IMR-90 (cell line): ENCODE results near the gene RARB. TPM values are rescaled to one million over a fixed set of nuclear protein-coding genes. Genes with fewer than 3 reads are reported as not detected.

Experiments used
- ATAC-seq: fragments of 200-7000 bp; cut with Tn5 transposase; 2 replicates; pipeline ENCODE4 v1.9.1; 2020; ENCODE audit warnings: low read depth, mild to moderate bottlenecking, moderate library complexity
- BruUV-seq: library from RNA; stranded (reverse); fragments of 400-500 nt; replicated peaks from 2 replicates; lab custom pipeline; 2021; lab: Mats Ljungman, UMichigan
- CTCF ChIA-PET: fragments of 300-600 bp; formaldehyde crosslinking; extraction: SDS; loops from one replicate; lab custom pipeline; 2021; ENCODE audit warnings: antibody characterized with exemption; lab: Yijun Ruan, JAX
- POLR2A ChIA-PET: fragments of 300-600 bp; sonication (Branson Sonifier 250); formaldehyde crosslinking; loops from one replicate; lab custom pipeline; 2022; ENCODE audit warnings: antibody characterized with exemption; ENCODE audit not compliant: unreplicated experiment; lab: Charles Lee
- DNase-seq: peaks from one replicate; pipeline ENCODE4 v3.0.0; 2013
- H2AFZ ChIP-seq: replicated peaks from 2 replicates; pipeline ENCODE3; 2013; ENCODE audit warnings: low read length, mild to moderate bottlenecking; ENCODE audit not compliant: poor library complexity
- H2AK5ac ChIP-seq: 2 replicates; pipeline ENCODE4 v1.6.1; 2013; ENCODE audit warnings: low read depth, low read length, inconsistent platforms
- H2AK9ac ChIP-seq: replicated peaks from 2 replicates; pipeline ENCODE3; 2013; ENCODE audit warnings: mild to moderate bottlenecking, low read depth, low read length, moderate library complexity; ENCODE audit not compliant: poor library complexity
- H2BK120ac ChIP-seq: 2 replicates; pipeline ENCODE4 v1.6.1; 2013; ENCODE audit warnings: low read depth, low read length, inconsistent platforms
- H2BK15ac ChIP-seq: 3 replicates; pipeline ENCODE4 v1.6.1; 2013; ENCODE audit warnings: low read depth, low read length, inconsistent platforms
- H2BK20ac ChIP-seq: 2 replicates; pipeline ENCODE4 v1.6.1; 2013; ENCODE audit warnings: low read depth, mild to moderate bottlenecking, inconsistent platforms, low read length, moderate library complexity
- H2BK5ac ChIP-seq: 2 replicates; pipeline ENCODE4 v1.6.1; 2013; ENCODE audit warnings: mild to moderate bottlenecking, low read depth, low read length, inconsistent platforms; ENCODE audit not compliant: poor library complexity, severe bottlenecking
- H3K14ac ChIP-seq: replicated peaks from 2 replicates; pipeline ENCODE4 v1.6.1; 2013; ENCODE audit warnings: low read depth, low read length, inconsistent platforms
- H3K18ac ChIP-seq: 2 replicates; pipeline ENCODE4 v1.6.1; 2013; ENCODE audit warnings: low read depth, low read length, control low read depth
- H3K23ac ChIP-seq: 2 replicates; pipeline ENCODE4 v1.6.1; 2013; ENCODE audit warnings: low read depth, low read length, inconsistent platforms
- H3K27ac ChIP-seq: 2 replicates; pipeline ENCODE4 v1.5.1; 2013; ENCODE audit warnings: mild to moderate bottlenecking, control low read depth, low read length; ENCODE audit not compliant: insufficient read depth
- H3K27me3 ChIP-seq: 2 replicates; pipeline ENCODE4 v1.6.1; 2013; ENCODE audit warnings: low read length; ENCODE audit not compliant: control insufficient read depth, insufficient read depth
- H3K36me3 ChIP-seq: 2 replicates; pipeline ENCODE4 v1.6.1; 2013; ENCODE audit warnings: low read length, mixed read lengths; ENCODE audit not compliant: control insufficient read depth, insufficient read depth
- H3K4ac ChIP-seq: 2 replicates; pipeline ENCODE4 v1.6.1; 2013; ENCODE audit warnings: low read depth, low read length, inconsistent platforms
- H3K4me1 ChIP-seq: 2 replicates; pipeline ENCODE4 v1.6.1; 2013; ENCODE audit warnings: low read length, mixed read lengths; ENCODE audit not compliant: control insufficient read depth, insufficient read depth
- H3K4me2 ChIP-seq: 2 replicates; pipeline ENCODE4 v1.6.1; 2013; ENCODE audit warnings: low read depth, mild to moderate bottlenecking, control low read depth, low read length, moderate library complexity
- H3K4me3 ChIP-seq: 2 replicates; pipeline ENCODE4 v1.5.1; 2013; ENCODE audit warnings: low read depth, mild to moderate bottlenecking, control low read depth, low read length, moderate library complexity; ENCODE audit not compliant: insufficient read depth
- H3K56ac ChIP-seq: 2 replicates; pipeline ENCODE4 v1.6.1; 2013; ENCODE audit warnings: low read length, inconsistent platforms; ENCODE audit not compliant: insufficient read depth; ENCODE audit errors: extremely low read depth
- H3K79me1 ChIP-seq, 2 experiments: 2 replicates each; pipeline ENCODE4 v1.6.1; 2013; ENCODE audit warnings: low read length in 2 of 2, inconsistent platforms in 1 of 2, low read depth in 1 of 2
- H3K9ac ChIP-seq: 2 replicates; pipeline ENCODE4 v1.6.1; 2013; ENCODE audit warnings: low read depth, low read length, control low read depth
- H3K9me1 ChIP-seq: 2 replicates; pipeline ENCODE4 v1.6.1; 2013; ENCODE audit warnings: low read length, inconsistent platforms; ENCODE audit not compliant: insufficient read depth
- H3K9me3 ChIP-seq: 2 replicates; pipeline ENCODE4 v1.6.1; 2013; ENCODE audit warnings: low read length; ENCODE audit not compliant: control insufficient read depth, insufficient read depth
- H4K20me1 ChIP-seq: 2 replicates; pipeline ENCODE4 v1.6.1; 2013; ENCODE audit warnings: low read length, inconsistent platforms; ENCODE audit not compliant: insufficient read depth
- H4K5ac ChIP-seq: 2 replicates; pipeline ENCODE4 v1.6.1; 2013; ENCODE audit warnings: mild to moderate bottlenecking, low read depth, low read length, control low read depth
- H4K8ac ChIP-seq, 2 experiments: 2 replicates each; pipeline ENCODE4 v1.6.1; 2013; ENCODE audit warnings: low read depth in 2 of 2, low read length in 2 of 2, control low read depth in 1 of 2, inconsistent platforms in 1 of 2
- H4K91ac ChIP-seq: 2 replicates; pipeline ENCODE4 v1.6.1; 2013; ENCODE audit warnings: low read depth, low read length, inconsistent platforms; ENCODE audit not compliant: insufficient read depth
- BHLHE40 ChIP-seq: fragments of 150-350 bp; IDR thresholded peaks from 2 replicates; pipeline ENCODE4 v1.6.1; 2016; ENCODE audit warnings: mild to moderate bottlenecking, low read depth, low read length
- CHD1 ChIP-seq: IDR thresholded peaks from 2 replicates; pipeline ENCODE4 v1.6.1; 2012; ENCODE audit warnings: low read depth, low read length, improper control_type of control experiment
- CTCF ChIP-seq: conservative IDR thresholded peaks from 2 replicates; pipeline ENCODE4 v1.5.1; 2012; ENCODE audit warnings: mild to moderate bottlenecking, low read depth, low read length, improper control_type of control experiment
- ELK1 ChIP-seq: fragments of 150-350 bp; IDR thresholded peaks from 2 replicates; pipeline ENCODE4 v1.6.1; 2016; ENCODE audit warnings: low read depth, mild to moderate bottlenecking, low read length, moderate library complexity, borderline replicate concordance
- FOS ChIP-seq: fragments of 150-350 bp; IDR thresholded peaks from 2 replicates; pipeline ENCODE4 v1.6.1; 2016; ENCODE audit warnings: low read depth, low read length
- MAFK ChIP-seq: IDR thresholded peaks from 2 replicates; pipeline ENCODE4 v1.6.1; 2012; ENCODE audit warnings: low read depth, low read length, improper control_type of control experiment
- MAZ ChIP-seq: IDR thresholded peaks from 2 replicates; pipeline ENCODE4 v1.6.1; 2012; ENCODE audit warnings: low read depth, mild to moderate bottlenecking, low read length, improper control_type of control experiment, moderate library complexity, borderline replicate concordance
- MXI1 ChIP-seq: IDR thresholded peaks from 2 replicates; pipeline ENCODE4 v1.6.1; 2012; ENCODE audit warnings: low read depth, mild to moderate bottlenecking, low read length, moderate library complexity, borderline replicate concordance
- NFE2L2 ChIP-seq: fragments of 150-350 bp; IDR thresholded peaks from 2 replicates; pipeline ENCODE4 v1.6.1; 2016; ENCODE audit warnings: low read depth, mild to moderate bottlenecking, low read length
- POLR2A ChIP-seq: IDR thresholded peaks from 2 replicates; pipeline ENCODE4 v1.6.1; 2012; ENCODE audit warnings: mild to moderate bottlenecking, low read depth, low read length
- RAD21 ChIP-seq: IDR thresholded peaks from 2 replicates; pipeline ENCODE4 v1.6.1; 2012; ENCODE audit warnings: low read length, improper control_type of control experiment
- RCOR1 ChIP-seq: IDR thresholded peaks from 2 replicates; pipeline ENCODE4 v1.6.1; 2012; ENCODE audit warnings: mild to moderate bottlenecking, low read length, improper control_type of control experiment; ENCODE audit not compliant: insufficient replicate concordance
- RFX5 ChIP-seq: IDR thresholded peaks from 2 replicates; pipeline ENCODE4 v1.8.0; 2012; ENCODE audit warnings: low read depth, mild to moderate bottlenecking, low read length, moderate library complexity
- SMC3 ChIP-seq: fragments of 150-350 bp; IDR thresholded peaks from 2 replicates; pipeline ENCODE4 v1.6.1; 2016; ENCODE audit warnings: low read depth, mild to moderate bottlenecking, antibody characterized with exemption, low read length, moderate library complexity
- USF2 ChIP-seq: fragments of 150-350 bp; IDR thresholded peaks from 2 replicates; pipeline ENCODE4 v1.6.1; 2017; ENCODE audit warnings: mild to moderate bottlenecking, antibody characterized with exemption, low read length, low read depth
- WGBS, 2 experiments: methylation state at CpG; one replicate each; pipeline versions ENCODE4 v1.1.5 to v1.1.7; 2013; ENCODE audit warnings: missing lambda C conversion rate in 2 of 2; ENCODE audit not compliant: insufficient read length in 1 of 2; ENCODE audit errors: extremely low coverage in 2 of 2; 5-methylcytosine and 5-hydroxymethylcytosine counted together
- dilution Hi-C: fragments of 300-500 bp; cut with HindIII; formaldehyde crosslinking; loops from one replicate; pipeline ENCODE4 v1.14.3; 2018; ENCODE audit warnings: low sequenced_read_pairs; ENCODE audit not compliant: unreplicated experiment
- in situ Hi-C: fragments of 300-500 bp; cut with MboI; formaldehyde crosslinking; loops from 3 replicates; pipeline ENCODE4 v1.14.3; 2019; ENCODE audit warnings: low sequenced_read_pairs, inconsistent platforms, mixed read lengths
- intact Hi-C: fragments of 100-400 bp; cut with micrococcal nuclease; formaldehyde crosslinking; loops from 2 replicates; pipeline ENCODE4 v1.10.0; 2022
- polyA plus RNA-seq, 3 experiments: library from polyadenylated mRNA; depleted of rRNA; stranded (reverse); fragments of >200 nt; gene quantifications; 2 replicates each; pipeline ENCODE4 v1.2.3, GENCODE V29; 2012; ENCODE audit warnings: low replicate concordance in 1 of 3
- total RNA-seq: library from RNA; depleted of rRNA; stranded (reverse); fragments of >200 nt; gene quantifications from 2 replicates; pipeline ENCODE4 v1.2.3, GENCODE V29; 2012

RARB gene
- total and polyA plus RNA-seq, 2 of the 4 experiments (the other 2 are of a cell fraction), result 0.53 to 1.4 TPM

- Histone ChIP-seq H3K56ac (no peak overlapping the region), H3K23ac (no peak overlapping the region), H3K14ac (no peak overlapping the region), H3K27ac (no peak overlapping the region), H2BK20ac (no peak overlapping the region), H2BK15ac (no peak overlapping the region), H3K4ac (no peak overlapping the region), H4K8ac (no peak overlapping the region), H4K20me1 (no peaks in the 10 kb centered on the region), H3K79me1 (no peaks in the 10 kb centered on the region), H2AK9ac (no peak overlapping the region), H3K9me3 (no peaks in the 10 kb centered on the region), H3K18ac (no peak overlapping the region), H3K4me3 (no peak overlapping the region), H2BK5ac (no peak overlapping the region), H3K36me3 (no peaks in the 10 kb centered on the region), H3K9me1 (no peaks in the 10 kb centered on the region), H3K4me1 (no peaks in the 10 kb centered on the region), H4K5ac (no peak overlapping the region), H2AFZ (no peak overlapping the region), H4K91ac (no peak overlapping the region), H2BK120ac (no peak overlapping the region), H3K9ac (no peak overlapping the region), H2AK5ac (no peak overlapping the region), H3K27me3 (no peaks in the 10 kb centered on the region; the same call in 1 of the 2 replicates), H3K4me2 (no peak overlapping the region)
- intact Hi-C loops (no loop called here), in situ Hi-C loops (no loop called here), dilution Hi-C loops (no loop called here)
- no peak for ATAC-seq
- CTCF ChIA-PET, result no interaction called here
- no peak for DNase-seq
- POLR2A ChIA-PET, result no interaction called here
- no CpG with 5 or more reads among the region's 5 CpGs for WGBS, 2 experiments
- TF ChIP-seq RAD21 (no peak), NFE2L2 (no peak), CHD1 (no peak), MXI1 (no peak), ELK1 (no peak), MAZ (no peak), SMC3 (no peak), CTCF (no peak), POLR2A (no peak), RCOR1 (no peak), BHLHE40 (no peak), MAFK (no peak), USF2 (no peak), FOS (no peak), RFX5 (no peak)
- no TSS peak for BruUV-seq
Measured at GRCh38 chr3:25540273-25540672, 112.2 kb downstream of the RARB start.
